Panc1 (cell line): ENCODE measurements around the gene PFN4. TPM values are rescaled to one million over a fixed set of nuclear protein-coding genes. Genes with fewer than 3 reads are reported as not detected.

Experiments used
- ATAC-seq: fragments of 200-7000 bp; cut with Tn5 transposase; 2 replicates; pipeline ENCODE4 v1.9.1; 2020; ENCODE audit warnings: mild to moderate bottlenecking, moderate library complexity
- BruUV-seq: library from RNA; stranded (reverse); fragments of 400-500 nt; replicated peaks from 2 replicates; lab custom pipeline; 2021; lab: Mats Ljungman, UMichigan
- CTCF ChIA-PET: fragments of 300-600 bp; sonication (Branson Sonifier 250); formaldehyde crosslinking; loops from one replicate; lab custom pipeline; 2022; ENCODE audit warnings: antibody characterized with exemption; lab: Charles Lee
- POLR2A ChIA-PET: fragments of 300-600 bp; sonication (Branson Sonifier 250); formaldehyde crosslinking; loops from one replicate; lab custom pipeline; 2022; ENCODE audit warnings: antibody characterized with exemption; lab: Charles Lee
- DNase-seq: peaks from one replicate; pipeline ENCODE4 v3.0.0-alpha.2; 2010; ENCODE audit warnings: low read depth, low spot score
- H3K27ac ChIP-seq: 2 replicates; pipeline ENCODE4 v1.5.1; 2011; ENCODE audit warnings: mild to moderate bottlenecking, low read length, inconsistent platforms
- H3K27me3 ChIP-seq: fragments of 200-500 bp; sonication (Bioruptor generic); 2 replicates; pipeline ENCODE4 v1.6.0; 2014; ENCODE audit warnings: low read length, inconsistent platforms; ENCODE audit not compliant: control insufficient read depth, insufficient read depth
- H3K36me3 ChIP-seq: fragments of 200-500 bp; sonication (Bioruptor generic); 2 replicates; pipeline ENCODE4 v1.5.1; 2014; ENCODE audit warnings: inconsistent platforms, mild to moderate bottlenecking, low read length, moderate library complexity; ENCODE audit not compliant: control insufficient read depth, insufficient read depth
- H3K4me1 ChIP-seq: 2 replicates; pipeline ENCODE4 v1.5.1; 2011; ENCODE audit warnings: inconsistent platforms, mild to moderate bottlenecking, low read length, moderate library complexity; ENCODE audit not compliant: control insufficient read depth, insufficient read depth
- H3K4me3 ChIP-seq, 2 experiments: 2 replicates each; pipeline ENCODE4 v1.5.1; 2011 to 2012; ENCODE audit warnings: low read depth in 2 of 2, low read length in 2 of 2, mild to moderate bottlenecking in 2 of 2, inconsistent platforms in 1 of 2, moderate library complexity in 1 of 2
- H3K9me3 ChIP-seq: fragments of 200-500 bp; sonication (Bioruptor generic); 2 replicates; pipeline ENCODE4 v1.5.1; 2014; ENCODE audit warnings: low read depth, mild to moderate bottlenecking, inconsistent platforms, low read length, moderate library complexity; ENCODE audit not compliant: control insufficient read depth, insufficient read depth
- CTCF ChIP-seq: fragments of 450-650 bp; IDR thresholded peaks from 2 replicates; pipeline ENCODE4 v1.5.1; 2017; ENCODE audit warnings: mild to moderate bottlenecking
- POLR2AphosphoS5 ChIP-seq: IDR thresholded peaks from 2 replicates; pipeline ENCODE4 v1.6.1; 2012; ENCODE audit warnings: mild to moderate bottlenecking, low read depth, low read length, moderate library complexity
- REST ChIP-seq, 2 experiments: IDR thresholded peaks; 2 replicates each; pipeline ENCODE4 v1.6.1; 2011 to 2012; ENCODE audit warnings: low read depth in 2 of 2, control low read depth in 1 of 2, low read length in 1 of 2, mild to moderate bottlenecking in 1 of 2, moderate library complexity in 1 of 2; ENCODE audit not compliant: insufficient read depth in 1 of 2
- SIN3A ChIP-seq: IDR thresholded peaks from 2 replicates; pipeline ENCODE4 v1.6.1; 2012; ENCODE audit warnings: low read depth, mild to moderate bottlenecking, low read length, moderate library complexity, borderline replicate concordance; ENCODE audit not compliant: insufficient read depth
- TCF7L2 ChIP-seq: IDR thresholded peaks from 2 replicates; pipeline ENCODE4 v1.6.1; 2011; ENCODE audit warnings: mild to moderate bottlenecking, low read depth, low read length, inconsistent platforms
- in situ Hi-C: cut with HindIII; loops from 2 replicates; pipeline ENCODE4 v1.10.0; 2016; ENCODE audit warnings: low sequenced_read_pairs, low pct_unique_long_range_greater_than_20kb
- intact Hi-C: fragments of 100-400 bp; cut with micrococcal nuclease; formaldehyde crosslinking; loops from one replicate; pipeline ENCODE4 v1.10.0; 2022; ENCODE audit not compliant: unreplicated experiment
- total RNA-seq: library from RNA; stranded (reverse); gene quantifications from one replicate; pipeline ENCODE4 v1.2.1, GENCODE V29; 2021; ENCODE audit not compliant: unreplicated experiment

Gene PFN4
- total RNA-seq, 1 experiment from 2014 or later = 1.3 TPM

DNA sequence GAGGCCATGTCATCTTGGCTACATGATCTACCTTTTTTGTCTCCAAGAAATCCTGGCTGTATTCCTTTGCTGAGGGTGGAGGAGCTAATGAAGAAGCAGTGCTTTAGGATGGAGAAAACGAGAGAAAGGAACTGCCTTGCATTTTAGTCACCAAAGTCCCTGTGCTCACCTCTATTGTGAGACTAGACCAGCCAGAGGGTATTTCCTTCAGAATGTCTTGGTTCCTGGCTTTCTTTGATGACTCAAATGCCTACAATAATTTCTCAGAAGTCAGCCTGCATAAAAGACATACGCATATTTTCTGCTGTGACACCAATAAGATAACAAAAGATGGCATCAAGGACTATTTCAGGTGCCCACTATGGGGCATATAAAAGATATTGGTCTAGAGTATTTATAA, 57.8 kb downstream of the PFN4 start:
- ChIA-PET CTCF (no interaction called here), POLR2A (interaction anchor here (0.6 kb wide), 1 partner anchor 57 kb away, joined by 4 read pairs; no protein-coding TSS in a partner anchor)
- DNase-seq = no peak
- intact Hi-C loops (loop anchor here (10.0 kb wide), 1 partner anchor 241 kb away; no protein-coding TSS in a partner anchor), in situ Hi-C loops (no loop called here)
- H3K27ac ChIP-seq = no peak overlapping the region
- no TSS peak for BruUV-seq
- TF ChIP-seq REST (IDR thresholded peaks at IDR 0.05; ENCODE audit: insufficient read depth in 1 of 2, low read depth in 2 of 2, low read length in 1 of 2) (no peak), SIN3A (no peak), POLR2AphosphoS5 (no peak), CTCF (no peak), TCF7L2 (no peak)
- no peak overlapping the region for H3K4me3 ChIP-seq
- H3K4me1 ChIP-seq = no peaks in the 10 kb centered on the region
- peaks cover 16% of the 10 kb centered on the region; the same call in 1 of the 2 replicates for H3K36me3 ChIP-seq
- H3K9me3 ChIP-seq = no peaks in the 10 kb centered on the region
- H3K27me3 ChIP-seq = no peaks in the 10 kb centered on the region
- ATAC-seq = no peak

Other genes with a start within 250 kb of the PFN4 start
- 17.9 TPM for gene ATAD2B, start 196.2 kb downstream of the PFN4 start, total RNA-seq
- 23.3 TPM for gene UBXN2A, start 182.9 kb downstream of the PFN4 start, total RNA-seq
- 0.23 TPM for gene MFSD2B, start 113.2 kb downstream of the PFN4 start, total RNA-seq
- 20.0 TPM for gene WDCP, start 75.9 kb downstream of the PFN4 start, total RNA-seq
- 19.9 TPM for gene FKBP1B, start 73.6 kb downstream of the PFN4 start, total RNA-seq
- 129 TPM for gene SF3B6, start 47.0 kb downstream of the PFN4 start, total RNA-seq
- gene TP53I3, start 38.5 kb downstream of the PFN4 start, total RNA-seq = 51.3 TPM
- gene FAM228B, start 135 bp upstream of the PFN4 start, total RNA-seq = 23.0 TPM
- gene FAM228A, start 51.7 kb upstream of the PFN4 start, total RNA-seq = not detected
- 57.7 TPM for gene ITSN2, start 237.2 kb upstream of the PFN4 start, total RNA-seq